HepG2 (cell line): ENCODE results near the gene PEAK3. TPM values are rescaled to one million over a fixed set of nuclear protein-coding genes. Genes with fewer than 3 reads are reported as not detected.

ENCODE experiments used
- AKAP8 ChIP-seq: sonication (generic); formaldehyde crosslinking; IDR thresholded peaks from 2 replicates; pipeline ENCODE4 v1.5.1; 2020; ENCODE audit warnings: mild to moderate bottlenecking, missing genetic modification reagents
- BCL6 ChIP-seq: IDR thresholded peaks from 2 replicates; pipeline ENCODE4 v1.6.1; 2016; ENCODE audit warnings: missing genetic modification reagents, missing compliant biosample characterization
- CEBPB ChIP-seq: IDR thresholded peaks from 2 replicates; pipeline ENCODE4 v1.6.1; 2011; ENCODE audit warnings: low read depth, low read length, improper control_type of control experiment, borderline replicate concordance
- FOSL2 ChIP-seq: sonication (generic); formaldehyde crosslinking; IDR thresholded peaks from 2 replicates; pipeline ENCODE4 v1.4.0; 2020; ENCODE audit warnings: missing genetic modification reagents
- FOXJ3 ChIP-seq: sonication (generic); formaldehyde crosslinking; IDR thresholded peaks from 2 replicates; pipeline ENCODE4 v1.4.0; 2020; ENCODE audit warnings: missing genetic modification reagents, mild to moderate bottlenecking, borderline replicate concordance
- GATAD2A ChIP-seq: IDR thresholded peaks from 2 replicates; pipeline ENCODE4 v1.6.1; 2016
- HCFC1 ChIP-seq: fragments of 150-350 bp; IDR thresholded peaks from 2 replicates; pipeline ENCODE4 v1.6.1; 2014; ENCODE audit warnings: low read depth, low read length
- MEF2D ChIP-seq: sonication (generic); formaldehyde crosslinking; IDR thresholded peaks from 2 replicates; pipeline ENCODE4 v1.5.1; 2020; ENCODE audit warnings: mild to moderate bottlenecking, missing genetic modification reagents
- MXI1 ChIP-seq: IDR thresholded peaks from 3 replicates; pipeline ENCODE4 v1.6.1; 2012; ENCODE audit warnings: low read depth, low read length, inconsistent platforms, borderline replicate concordance
- NR2C2 ChIP-seq: sonication (generic); formaldehyde crosslinking; IDR thresholded peaks from 2 replicates; pipeline ENCODE4 v1.4.0; 2020; ENCODE audit warnings: missing genetic modification reagents, mild to moderate bottlenecking, moderate library complexity, borderline replicate concordance
- SKI ChIP-seq: fragments of 450-650 bp; IDR thresholded peaks from one replicate; pipeline ENCODE4 v1.6.1; 2018; ENCODE audit warnings: mild to moderate bottlenecking; ENCODE audit not compliant: partially characterized antibody
- SMARCC2 ChIP-seq: fragments of 450-650 bp; IDR thresholded peaks from 2 replicates; pipeline ENCODE4 v1.6.1; 2017; ENCODE audit warnings: antibody characterized with exemption, mild to moderate bottlenecking
- SP5 ChIP-seq: IDR thresholded peaks from 2 replicates; pipeline ENCODE4 v1.6.1; 2016; ENCODE audit warnings: low read depth, borderline replicate concordance
- ZNF17 ChIP-seq: sonication (generic); formaldehyde crosslinking; IDR thresholded peaks from 2 replicates; pipeline ENCODE4 v1.5.0; 2020; ENCODE audit warnings: mild to moderate bottlenecking, missing genetic modification reagents
- ZNF207 ChIP-seq: fragments of 450-650 bp; IDR thresholded peaks from 2 replicates; pipeline ENCODE4 v1.6.1; 2016; ENCODE audit warnings: antibody characterized with exemption, borderline replicate concordance
- ZNF460 ChIP-seq: sonication (generic); formaldehyde crosslinking; IDR thresholded peaks from 2 replicates; pipeline ENCODE4 v1.5.1; 2020; ENCODE audit warnings: missing genetic modification reagents, mild to moderate bottlenecking, borderline replicate concordance
- ZNF598 ChIP-seq: sonication (generic); formaldehyde crosslinking; IDR thresholded peaks from 2 replicates; pipeline ENCODE4 v1.5.1; 2020; ENCODE audit warnings: mild to moderate bottlenecking, missing genetic modification reagents, borderline replicate concordance
- ZNF709 ChIP-seq: sonication (generic); formaldehyde crosslinking; IDR thresholded peaks from 2 replicates; pipeline ENCODE4 v1.5.0; 2020; ENCODE audit warnings: mild to moderate bottlenecking, missing genetic modification reagents
- polyA plus RNA-seq, 8 experiments: library from polyadenylated mRNA; depleted of rRNA in 3 of 8; stranded (reverse) in 7 of 8; unstranded in 1 of 8; fragments of >200 nt; fragmentation: Illumina TruSeq in 4 of 8; extraction: Trizol in 4 of 8; gene quantifications; 2 replicates each; pipeline versions ENCODE4 v1.2.1 to v1.2.3, GENCODE V29; 2011 to 2016; ENCODE audit warnings: low read depth in 4 of 8, missing spikeins in 1 of 8, mixed read lengths in 1 of 8; ENCODE audit not compliant: insufficient read depth in 1 of 8
- total RNA-seq, 5 experiments: library from RNA; depleted of rRNA; stranded (reverse); fragments of >200 nt; fragmentation: Illumina TruSeq; extraction: Trizol; gene quantifications; 2 replicates each; pipeline ENCODE4 v1.2.3, GENCODE V29; 2016; ENCODE audit warnings: low read depth in 1 of 5
- TF ChIP-seq, protein P1 (sequence below): sonication (generic); formaldehyde crosslinking; IDR thresholded peaks from 2 replicates; pipeline ENCODE4 v1.4.0; 2020; ENCODE audit warnings: mild to moderate bottlenecking, missing genetic modification reagents
- TF ChIP-seq, protein P2 (sequence below): sonication (generic); formaldehyde crosslinking; IDR thresholded peaks from 2 replicates; pipeline ENCODE4 v1.8.1; 2022; ENCODE audit warnings: low read depth, mild to moderate bottlenecking, missing genetic modification reagents
- TF ChIP-seq, protein P3 (sequence below): sonication (generic); formaldehyde crosslinking; IDR thresholded peaks from 2 replicates; pipeline ENCODE4 v1.8.1; 2023; ENCODE audit warnings: mild to moderate bottlenecking, inconsistent platforms, moderate library complexity, missing genetic modification reagents, borderline replicate concordance

The PEAK3 gene
- total and polyA plus RNA-seq, 2 of the 13 experiments (the other 11 are each of a cell fraction or from before 2014, with no cell fraction given) = not detected

DNA sequence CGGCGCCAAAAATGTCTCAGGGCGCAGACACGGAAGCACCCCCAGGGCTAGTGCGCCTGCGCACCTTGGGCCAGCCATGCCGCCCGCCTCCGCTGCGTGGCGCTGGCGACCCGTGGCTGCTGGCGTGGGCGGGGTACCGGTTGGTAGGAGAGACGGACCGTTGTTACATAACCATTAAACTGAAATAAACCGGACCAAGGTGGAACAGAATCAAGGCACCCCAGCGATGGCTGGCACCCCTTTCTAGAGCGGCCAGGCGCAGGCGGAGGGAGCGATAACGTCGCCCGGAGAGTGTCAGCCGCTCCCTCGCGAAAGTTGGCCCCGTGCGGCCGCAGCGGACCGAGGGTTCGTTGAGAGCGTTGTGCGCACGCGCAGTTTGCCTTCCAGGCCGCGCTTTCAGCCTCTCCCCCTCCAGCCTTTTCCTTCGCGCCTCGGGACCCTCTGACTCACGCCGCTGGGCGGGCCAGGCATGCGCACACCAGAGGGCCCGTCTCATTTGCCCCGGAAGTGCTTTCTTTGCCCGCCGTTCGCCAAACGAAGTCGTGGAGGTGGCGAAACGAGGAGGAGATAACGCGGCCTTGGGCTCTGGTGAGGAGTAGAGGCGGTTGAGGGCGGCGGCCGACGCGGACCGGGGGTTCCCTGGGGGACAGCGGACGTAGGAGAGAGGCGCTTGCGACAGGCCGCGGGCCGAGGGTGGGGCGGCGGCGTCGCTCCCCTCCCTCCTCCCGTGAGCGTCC is 45.5 kb downstream of the PEAK3 start, which contains the start of the genes PLEKHJ1 and SF3A2 (continued):
- TF ChIP-seq, protein P1, sequence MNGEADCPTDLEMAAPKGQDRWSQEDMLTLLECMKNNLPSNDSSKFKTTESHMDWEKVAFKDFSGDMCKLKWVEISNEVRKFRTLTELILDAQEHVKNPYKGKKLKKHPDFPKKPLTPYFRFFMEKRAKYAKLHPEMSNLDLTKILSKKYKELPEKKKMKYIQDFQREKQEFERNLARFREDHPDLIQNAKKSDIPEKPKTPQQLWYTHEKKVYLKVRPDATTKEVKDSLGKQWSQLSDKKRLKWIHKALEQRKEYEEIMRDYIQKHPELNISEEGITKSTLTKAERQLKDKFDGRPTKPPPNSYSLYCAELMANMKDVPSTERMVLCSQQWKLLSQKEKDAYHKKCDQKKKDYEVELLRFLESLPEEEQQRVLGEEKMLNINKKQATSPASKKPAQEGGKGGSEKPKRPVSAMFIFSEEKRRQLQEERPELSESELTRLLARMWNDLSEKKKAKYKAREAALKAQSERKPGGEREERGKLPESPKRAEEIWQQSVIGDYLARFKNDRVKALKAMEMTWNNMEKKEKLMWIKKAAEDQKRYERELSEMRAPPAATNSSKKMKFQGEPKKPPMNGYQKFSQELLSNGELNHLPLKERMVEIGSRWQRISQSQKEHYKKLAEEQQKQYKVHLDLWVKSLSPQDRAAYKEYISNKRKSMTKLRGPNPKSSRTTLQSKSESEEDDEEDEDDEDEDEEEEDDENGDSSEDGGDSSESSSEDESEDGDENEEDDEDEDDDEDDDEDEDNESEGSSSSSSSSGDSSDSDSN (CRISPR knock-in tag) = peak; percentile 84
- TF ChIP-seq, protein P2, sequence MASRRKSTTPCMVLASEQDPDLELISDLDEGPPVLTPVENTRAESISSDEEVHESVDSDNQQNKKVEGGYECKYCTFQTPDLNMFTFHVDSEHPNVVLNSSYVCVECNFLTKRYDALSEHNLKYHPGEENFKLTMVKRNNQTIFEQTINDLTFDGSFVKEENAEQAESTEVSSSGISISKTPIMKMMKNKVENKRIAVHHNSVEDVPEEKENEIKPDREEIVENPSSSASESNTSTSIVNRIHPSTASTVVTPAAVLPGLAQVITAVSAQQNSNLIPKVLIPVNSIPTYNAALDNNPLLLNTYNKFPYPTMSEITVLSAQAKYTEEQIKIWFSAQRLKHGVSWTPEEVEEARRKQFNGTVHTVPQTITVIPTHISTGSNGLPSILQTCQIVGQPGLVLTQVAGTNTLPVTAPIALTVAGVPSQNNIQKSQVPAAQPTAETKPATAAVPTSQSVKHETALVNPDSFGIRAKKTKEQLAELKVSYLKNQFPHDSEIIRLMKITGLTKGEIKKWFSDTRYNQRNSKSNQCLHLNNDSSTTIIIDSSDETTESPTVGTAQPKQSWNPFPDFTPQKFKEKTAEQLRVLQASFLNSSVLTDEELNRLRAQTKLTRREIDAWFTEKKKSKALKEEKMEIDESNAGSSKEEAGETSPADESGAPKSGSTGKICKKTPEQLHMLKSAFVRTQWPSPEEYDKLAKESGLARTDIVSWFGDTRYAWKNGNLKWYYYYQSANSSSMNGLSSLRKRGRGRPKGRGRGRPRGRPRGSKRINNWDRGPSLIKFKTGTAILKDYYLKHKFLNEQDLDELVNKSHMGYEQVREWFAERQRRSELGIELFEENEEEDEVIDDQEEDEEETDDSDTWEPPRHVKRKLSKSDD = peak; percentile 89
- TF ChIP-seq SKI (peak; percentile 80), MXI1 (peak; percentile 100), AKAP8 (CRISPR knock-in tag) (peak; percentile 39), MEF2D (peak; percentile 95), ZNF598 (peak; percentile 99), SP5 (CRISPR knock-in tag) (peak; percentile 93), CEBPB (peak; percentile 62), HCFC1 (peak; percentile 51; the same call in 1 of the 2 replicates), FOXJ3 (CRISPR knock-in tag) (peak; percentile 74; the same call in 1 of the 2 replicates), SMARCC2 (no peak), FOSL2 (CRISPR knock-in tag) (peak; percentile 97), ZNF17 (CRISPR knock-in tag) (0 out of 2 replicates have a peak, but pooled peaks have one; percentile 77), NR2C2 (CRISPR knock-in tag) (peak; percentile 100), ZNF207 (no peak), BCL6 (CRISPR knock-in tag) (peak; percentile 52), GATAD2A (CRISPR knock-in tag) (peak; percentile 52; the same call in 1 of the 2 replicates), ZNF709 (CRISPR knock-in tag) (peak; percentile 98), ZNF460 (CRISPR knock-in tag) (peak; percentile 71; the same call in 1 of the 2 replicates)
- TF ChIP-seq, protein P3, sequence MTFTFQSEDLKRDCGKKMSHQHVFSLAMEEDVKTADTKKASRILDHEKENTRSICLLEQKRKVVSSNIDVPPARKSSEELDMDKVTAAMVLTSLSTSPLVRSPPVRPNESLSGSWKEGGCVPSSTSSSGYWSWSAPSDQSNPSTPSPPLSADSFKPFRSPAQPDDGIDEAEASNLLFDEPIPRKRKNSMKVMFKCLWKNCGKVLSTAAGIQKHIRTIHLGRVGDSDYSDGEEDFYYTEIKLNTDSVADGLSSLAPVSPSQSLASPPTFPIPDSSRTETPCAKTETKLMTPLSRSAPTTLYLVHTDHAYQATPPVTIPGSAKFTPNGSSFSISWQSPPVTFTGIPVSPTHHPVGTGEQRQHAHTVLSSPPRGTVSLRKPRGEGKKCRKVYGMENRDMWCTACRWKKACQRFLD (CRISPR knock-in tag) = peak; percentile 94; the same call in 1 of the 2 replicates
